Epithelial cell of prostate (primary cell): ENCODE measurements around the gene KLHL40.

Experiments used
- DNase-seq: peaks from one replicate; pipeline ENCODE4 v3.0.0-alpha.2; 2011; ENCODE audit warnings: low read depth, low spot score
- H3K27ac ChIP-seq: fragments of 450-650 bp; 2 replicates; pipeline ENCODE4 v1.5.1; 2017; ENCODE audit warnings: mild to moderate bottlenecking

Gene KLHL40

GRCh38 chr3:42656680-42657610, 28.4 kb upstream of the KLHL40 start:
- H3K27ac ChIP-seq: no peak overlapping the region

GRCh38 chr3:42657675-42658074, 27.7 kb upstream of the KLHL40 start:
- H3K27ac ChIP-seq: no peak overlapping the region
- DNase-seq: no peak

More at GRCh38 chr3:42656680-42657610, 28.4 kb upstream of the KLHL40 start:
- no peak for DNase-seq

- no peak overlapping the region for H3K27ac ChIP-seq
- DNase-seq: no peak
Observed at GRCh38 chr3:42658091-42658770, 27.1 kb upstream of the KLHL40 start.

- no peak overlapping the region for H3K27ac ChIP-seq
- DNase-seq: no peak
Observed at GRCh38 chr3:42658771-42659390, 26.5 kb upstream of the KLHL40 start.

GRCh38 chr3:42659451-42660130, 25.7 kb upstream of the KLHL40 start:
- H3K27ac ChIP-seq: no peak overlapping the region

GRCh38 chr3:42660131-42660715, 25.1 kb upstream of the KLHL40 start:
- no peak for DNase-seq

More at GRCh38 chr3:42659451-42660130, 25.7 kb upstream of the KLHL40 start:
- DNase-seq: no peak

GRCh38 chr3:42660898-42661297, 24.4 kb upstream of the KLHL40 start:
- H3K27ac ChIP-seq: no peak overlapping the region
- no peak for DNase-seq

More at GRCh38 chr3:42660131-42660715, 25.1 kb upstream of the KLHL40 start:
- H3K27ac ChIP-seq: no peak overlapping the region

- H3K27ac ChIP-seq: no peak overlapping the region
- DNase-seq: no peak
Observed at GRCh38 chr3:42661593-42662022, 23.7 kb upstream of the KLHL40 start.

GRCh38 chr3:42662037-42662812, 23.1 kb upstream of the KLHL40 start:
- DNase-seq: no peak
- no peak overlapping the region for H3K27ac ChIP-seq

- DNase-seq: no peak
- no peak overlapping the region for H3K27ac ChIP-seq
Observed at GRCh38 chr3:42662813-42663535, 22.4 kb upstream of the KLHL40 start.

- H3K27ac ChIP-seq: no peak overlapping the region
- no peak for DNase-seq
Observed at GRCh38 chr3:42663581-42664437, 21.5 kb upstream of the KLHL40 start.

- no peak overlapping the region for H3K27ac ChIP-seq
Observed at GRCh38 chr3:42664438-42664803, 20.9 kb upstream of the KLHL40 start.

GRCh38 chr3:42665050-42665878, 20.1 kb upstream of the KLHL40 start:
- DNase-seq: no peak
- H3K27ac ChIP-seq: no peak overlapping the region

More at GRCh38 chr3:42664438-42664803, 20.9 kb upstream of the KLHL40 start:
- DNase-seq: no peak

- no peak overlapping the region for H3K27ac ChIP-seq
- DNase-seq: no peak
Observed at GRCh38 chr3:42666022-42666421, 19.3 kb upstream of the KLHL40 start.

- DNase-seq: no peak
- H3K27ac ChIP-seq: no peak overlapping the region
Observed at GRCh38 chr3:42666577-42666998, 18.7 kb upstream of the KLHL40 start.

- no peak overlapping the region for H3K27ac ChIP-seq
- no peak for DNase-seq
Observed at GRCh38 chr3:42667096-42667522, 18.2 kb upstream of the KLHL40 start.
